Epithelial cell of esophagus (primary cell): ENCODE results near the gene ADAMTS2.
"Not testable (repeated sequence)": the region's sequence is repeated elsewhere in the genome, so short reads cannot be mapped to it uniquely, and the experiment has no call there.

Experiments used
- DNase-seq: peaks from one replicate; pipeline ENCODE4 v3.0.0; 2010; ENCODE audit warnings: low read depth
- H3K4me3 ChIP-seq: 2 replicates; pipeline ENCODE4 v1.5.1; 2011; ENCODE audit warnings: mild to moderate bottlenecking, low read length, control low read depth
- CTCF ChIP-seq: IDR thresholded peaks from 2 replicates; pipeline ENCODE4 v1.5.1; 2011; ENCODE audit warnings: low read depth, mild to moderate bottlenecking, low read length, control low read depth, inconsistent platforms; ENCODE audit not compliant: insufficient read depth; ENCODE audit errors: missing control alignments

The ADAMTS2 gene

GRCh38 chr5:179324760-179325295, 20.4 kb downstream of the ADAMTS2 start:
- no peak for DNase-seq
- no peak overlapping the region for H3K4me3 ChIP-seq
- TF ChIP-seq CTCF = no peak

- DNase-seq, H3K4me3 ChIP-seq: not testable (repeated sequence)
Measured at GRCh38 chr5:179324316-179324715, 20.9 kb downstream of the ADAMTS2 start.

- no peak overlapping the region for H3K4me3 ChIP-seq
- DNase-seq = no peak
- TF ChIP-seq CTCF = no peak
Measured at GRCh38 chr5:179323026-179323870, 22.0 kb downstream of the ADAMTS2 start.

- H3K4me3 ChIP-seq = no peak overlapping the region
- DNase-seq = no peak
- no peak for TF ChIP-seq CTCF
Measured at GRCh38 chr5:179322071-179323025, 22.9 kb downstream of the ADAMTS2 start.

GRCh38 chr5:179321206-179321987, 23.9 kb downstream of the ADAMTS2 start:
- H3K4me3 ChIP-seq = no peak overlapping the region
- no peak for TF ChIP-seq CTCF
- DNase-seq = no peak

- no peak for TF ChIP-seq CTCF
- H3K4me3 ChIP-seq = no peak overlapping the region
- no peak for DNase-seq
Measured at GRCh38 chr5:179319741-179320281, 25.4 kb downstream of the ADAMTS2 start.
